Measurements from ENCODE around the gene FAM131B.
"Not testable (repeated sequence)": the region's sequence is repeated elsewhere in the genome, so short reads cannot be mapped to it uniquely, and the experiment has no call there.

The FAM131B gene

GRCh38 chr7:143398616-143399015 is 36.1 kb upstream of the FAM131B start:
- H3K4me3 ChIP-seq (ENCODE audit: low read length), result no peak overlapping the region
- no peak for TF ChIP-seq ZNF274 (IDR thresholded peaks at IDR 0.05; ENCODE audit: low read depth, low read length)

DNA sequence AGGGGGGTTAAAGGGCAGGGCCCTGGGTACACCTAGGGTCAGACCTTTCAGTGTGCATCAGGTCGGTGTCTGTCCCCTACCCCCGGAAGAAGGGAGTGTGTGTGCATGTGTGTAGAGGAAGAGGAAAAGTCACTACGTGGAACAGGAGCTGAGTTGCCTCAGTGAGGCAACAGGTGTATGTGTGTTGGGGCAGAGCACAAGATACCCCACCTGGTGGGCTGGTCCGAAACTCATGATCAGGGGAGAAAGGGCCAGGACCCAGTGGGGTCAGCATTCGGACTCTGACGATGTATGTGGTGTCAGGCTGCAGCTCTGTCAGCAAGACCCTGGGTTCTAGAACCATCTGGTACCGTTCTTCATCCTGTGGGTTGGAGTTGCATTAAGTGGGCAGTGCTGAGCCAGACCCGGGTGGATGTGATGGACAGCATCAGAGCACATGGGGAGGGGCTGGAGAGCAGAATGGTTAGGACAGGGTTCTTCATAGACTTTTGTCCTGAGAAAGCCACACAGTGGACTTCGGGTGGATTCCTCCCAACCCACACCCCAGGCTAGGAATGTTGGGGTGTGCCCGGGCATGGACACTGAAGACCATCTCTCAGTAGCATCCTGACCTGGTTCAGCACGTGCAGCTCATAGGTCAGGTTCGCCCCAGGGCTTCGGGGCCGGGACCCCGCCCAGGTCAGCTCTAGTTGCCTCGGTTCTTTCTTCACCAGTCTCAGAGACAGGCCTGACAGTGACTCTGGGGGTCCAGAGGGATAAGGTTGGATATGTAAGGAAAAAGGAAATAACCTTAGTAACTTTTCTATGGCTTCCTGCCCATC is 35.4 kb upstream of the FAM131B start:
- no peak for TF ChIP-seq ZNF274 (IDR thresholded peaks at IDR 0.05; ENCODE audit: low read depth, low read length)
- no peak overlapping the region for H3K4me3 ChIP-seq (ENCODE audit: low read length)

GRCh38 chr7:143396625-143397556 is 34.4 kb upstream of the FAM131B start:
- no peak for TF ChIP-seq ZNF274 (IDR thresholded peaks at IDR 0.05; ENCODE audit: low read depth, low read length)
- H3K4me3 ChIP-seq (ENCODE audit: low read length), result no peak overlapping the region

GRCh38 chr7:143396182-143396581 is 33.7 kb upstream of the FAM131B start:
- no peak for TF ChIP-seq ZNF274 (IDR thresholded peaks at IDR 0.05; ENCODE audit: low read depth, low read length)
- H3K4me3 ChIP-seq (ENCODE audit: low read length), result no peak overlapping the region

GRCh38 chr7:143395187-143396149 is 33.0 kb upstream of the FAM131B start:
- no peak for TF ChIP-seq ZNF274 (IDR thresholded peaks at IDR 0.05; ENCODE audit: low read depth, low read length)
- H3K4me3 ChIP-seq (ENCODE audit: low read length), result no peak overlapping the region

DNA sequence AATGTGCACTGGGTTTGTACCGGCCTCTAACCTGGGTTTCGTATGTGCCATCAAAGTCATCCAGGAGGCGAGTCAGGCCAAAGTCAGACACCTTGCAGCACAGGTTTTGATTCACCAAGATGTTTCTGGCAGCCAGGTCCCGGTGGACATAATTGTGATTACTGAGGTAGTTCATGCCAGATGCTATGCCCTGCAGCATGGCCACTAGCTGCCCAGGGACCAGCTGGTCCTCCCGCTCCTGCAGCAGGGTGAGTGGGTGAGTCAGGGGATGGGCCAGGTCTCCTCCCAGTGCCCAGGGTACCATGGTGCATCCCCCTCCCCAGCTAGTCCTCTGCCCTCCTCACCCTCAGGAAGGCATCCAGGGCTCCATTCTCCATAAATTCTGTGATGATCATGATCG is 32.3 kb upstream of the FAM131B start:
- no peak overlapping the region for H3K4me3 ChIP-seq (ENCODE audit: low read length)
- TF ChIP-seq ZNF274 (IDR thresholded peaks at IDR 0.05; ENCODE audit: low read depth, low read length), result no peak

- TF ChIP-seq ZNF274 (IDR thresholded peaks at IDR 0.05; ENCODE audit: low read depth, low read length), result no peak
- H3K4me3 ChIP-seq (ENCODE audit: low read length), result no peak overlapping the region
Observed at GRCh38 chr7:143394068-143394467, 31.6 kb upstream of the FAM131B start.

DNA sequence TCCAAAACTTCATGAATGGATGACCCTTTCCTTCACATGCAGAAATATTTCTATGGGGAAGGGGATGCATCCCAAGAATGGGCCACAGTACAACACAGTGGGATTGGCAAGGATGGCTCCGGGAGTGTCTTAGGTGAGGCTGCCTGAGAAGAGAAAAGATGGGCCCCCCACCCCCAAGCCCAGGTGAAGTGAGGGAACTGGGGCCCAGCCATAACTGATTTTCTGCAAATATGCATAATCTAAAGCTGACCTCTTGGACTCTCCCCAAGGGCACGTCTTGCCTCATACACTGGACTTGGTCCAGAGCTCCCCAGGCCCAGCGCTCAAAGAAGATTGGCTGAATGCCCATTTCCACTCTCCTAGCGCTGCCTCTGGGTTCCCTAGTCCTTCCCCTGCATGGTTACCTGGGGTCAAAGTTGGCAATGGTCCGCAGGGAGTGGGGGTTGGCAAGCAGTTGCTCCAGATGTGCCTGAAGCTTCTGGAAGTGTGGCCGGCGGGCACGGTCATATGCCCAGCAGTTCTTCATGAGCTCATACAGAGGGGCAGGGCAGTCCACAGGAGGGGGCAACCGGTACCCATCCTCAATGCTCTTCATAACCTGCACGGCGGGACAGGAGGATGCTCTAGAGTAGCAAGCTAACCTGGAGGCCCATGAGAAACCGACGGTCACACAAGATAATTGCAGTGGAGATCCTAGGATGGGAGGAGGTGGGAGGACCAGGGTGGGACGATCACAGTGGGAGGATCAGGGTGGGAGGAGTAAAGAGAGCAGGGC is 30.9 kb upstream of the FAM131B start:
- no peak for TF ChIP-seq ZNF274 (IDR thresholded peaks at IDR 0.05; ENCODE audit: low read depth, low read length)
- H3K4me3 ChIP-seq (ENCODE audit: low read length), result no peak overlapping the region

DNA sequence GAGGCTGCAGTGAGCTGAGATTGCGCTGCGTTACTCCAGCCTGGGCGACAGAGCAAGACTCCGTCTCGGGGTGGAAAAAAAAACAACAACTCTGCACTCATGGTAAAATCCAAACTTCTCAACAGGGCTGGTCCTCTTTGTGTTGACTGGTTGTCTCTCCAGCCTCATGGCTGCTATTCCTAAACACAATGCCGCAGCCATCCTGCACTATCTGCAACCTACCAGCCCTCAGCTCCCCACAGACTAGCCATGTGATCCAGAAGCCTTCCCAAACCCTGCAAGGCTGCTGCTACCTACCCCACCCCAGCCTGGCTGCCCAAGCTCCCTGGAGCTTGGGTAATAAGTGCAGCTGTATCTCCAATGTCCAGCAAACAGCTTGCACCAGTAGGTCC is 30.4 kb upstream of the FAM131B start:
- no peak overlapping the region for H3K4me3 ChIP-seq (ENCODE audit: low read length)
- TF ChIP-seq ZNF274 (IDR thresholded peaks at IDR 0.05; ENCODE audit: low read depth, low read length), result no peak

DNA sequence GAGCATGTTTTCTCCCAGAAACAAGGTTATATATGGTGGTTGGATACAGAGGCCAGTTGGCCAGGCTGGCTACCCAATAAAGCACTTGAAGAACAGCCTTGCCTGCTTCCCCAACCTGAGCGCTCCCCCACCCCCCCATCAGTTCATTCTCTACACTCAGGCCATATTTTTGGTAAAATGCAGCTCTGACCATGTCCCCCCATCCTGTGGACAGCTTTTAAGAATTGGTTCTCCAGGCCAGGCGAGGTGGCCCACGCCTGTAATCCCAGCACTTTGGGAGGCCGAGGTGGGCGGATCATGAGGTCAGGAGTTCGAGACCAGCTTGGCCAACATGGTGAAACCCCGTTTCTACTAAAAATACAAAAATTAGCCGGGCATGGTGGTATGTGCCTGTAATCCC is 29.9 kb upstream of the FAM131B start:
- H3K4me3 ChIP-seq (ENCODE audit: low read length), result not testable (repeated sequence)

- H3K4me3 ChIP-seq (ENCODE audit: low read length), result no peak overlapping the region
- TF ChIP-seq ZNF274 (IDR thresholded peaks at IDR 0.05; ENCODE audit: low read depth, low read length), result no peak
Observed at GRCh38 chr7:143391462-143392404, 29.2 kb upstream of the FAM131B start.

DNA sequence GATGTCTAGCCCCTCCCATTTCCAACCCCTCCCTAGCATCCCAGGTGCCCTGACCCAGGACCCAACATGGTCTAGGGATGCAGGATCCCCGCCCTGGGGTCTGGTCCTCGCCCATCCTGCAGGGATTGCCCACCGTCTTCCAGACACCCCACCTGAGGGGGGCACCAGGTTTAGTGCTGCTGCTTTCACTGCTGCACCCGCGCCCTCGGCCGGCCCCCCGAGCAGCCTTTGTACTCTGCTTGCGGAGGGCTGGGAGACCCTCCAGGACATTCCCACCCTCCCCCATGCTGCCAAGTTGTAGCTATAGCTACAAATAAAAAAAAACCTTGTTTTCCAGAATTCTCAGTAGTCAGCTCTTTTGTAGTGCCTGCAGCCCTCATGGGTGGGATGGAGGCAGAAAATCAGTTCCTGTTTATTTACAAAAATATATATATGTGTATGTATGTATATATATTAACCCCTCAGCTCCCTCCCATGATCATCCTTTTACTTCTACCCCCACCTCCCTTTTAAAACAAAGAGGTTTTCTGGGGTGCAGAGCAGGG is 28.3 kb upstream of the FAM131B start:
- no peak for TF ChIP-seq ZNF274 (IDR thresholded peaks at IDR 0.05; ENCODE audit: low read depth, low read length)
- H3K4me3 ChIP-seq (ENCODE audit: low read length), result no peak overlapping the region

All from GM08714 (cell line).